Hematopoietic multipotent progenitor cell treated with erythropoietin and hydrocortisone succinate and interleukin-3 and kit ligand, for 15 days (in vitro differentiated cells): ENCODE measurements around the gene HMGXB4.
A peak's percentile ranks its signal among the peaks of the same experiment; 100 is the strongest.
"Not testable (repeated sequence)": the region's sequence is repeated elsewhere in the genome, so short reads cannot be mapped to it uniquely, and the experiment has no call there.

Experiments
- DNase-seq: peaks from one replicate; pipeline ENCODE4 v3.0.0-alpha.2; 2015; ENCODE audit warnings: low spot score

HMGXB4 gene

GRCh38 chr22:35257321-35258190 is at the start of gene HMGXB4:
TSS of gene HMGXB4 (plus strand) at chr22:35257493. CDS start at chr22:35262391, 4,898 bp downstream.
- peak; percentile 89 for DNase-seq

GRCh38 chr22:35208003-35208402 is 49.3 kb upstream of the HMGXB4 start:
- no peak for DNase-seq

GRCh38 chr22:35209203-35209602 is 48.1 kb upstream of the HMGXB4 start:
- DNase-seq, result peak; percentile 9

GRCh38 chr22:35212009-35212408 is 45.3 kb upstream of the HMGXB4 start:
- peak; percentile 18 for DNase-seq

- DNase-seq, result no peak
Observed at GRCh38 chr22:35212996-35213395, 44.3 kb upstream of the HMGXB4 start.

GRCh38 chr22:35214968-35215367 is 42.3 kb upstream of the HMGXB4 start:
- DNase-seq, result no peak

- DNase-seq, result peak; percentile 6
Observed at GRCh38 chr22:35215993-35216392, 41.3 kb upstream of the HMGXB4 start.

GRCh38 chr22:35217527-35217926 is 39.8 kb upstream of the HMGXB4 start:
- DNase-seq, result no peak

- no peak for DNase-seq
Observed at GRCh38 chr22:35218079-35218478, 39.2 kb upstream of the HMGXB4 start.

GRCh38 chr22:35219012-35219411 is 38.3 kb upstream of the HMGXB4 start:
- DNase-seq, result no peak

- DNase-seq, result no peak
Observed at GRCh38 chr22:35220221-35220620, 37.1 kb upstream of the HMGXB4 start.

- DNase-seq, result no peak
Observed at GRCh38 chr22:35225010-35225409, 32.3 kb upstream of the HMGXB4 start.

GRCh38 chr22:35226958-35227647 is 30.2 kb upstream of the HMGXB4 start:
- no peak for DNase-seq

- DNase-seq, result no peak
Observed at GRCh38 chr22:35229865-35230264, 27.4 kb upstream of the HMGXB4 start.

- no peak for DNase-seq
Observed at GRCh38 chr22:35230417-35230816, 26.9 kb upstream of the HMGXB4 start.

- DNase-seq, result no peak
Observed at GRCh38 chr22:35230839-35231584, 26.3 kb upstream of the HMGXB4 start.

GRCh38 chr22:35231585-35232084 is 25.7 kb upstream of the HMGXB4 start:
- peak; percentile 80 for DNase-seq

GRCh38 chr22:35238749-35239148 is 18.5 kb upstream of the HMGXB4 start:
- DNase-seq, result not testable (repeated sequence)

- not testable (repeated sequence) for DNase-seq
Observed at GRCh38 chr22:35244507-35244906, 12.8 kb upstream of the HMGXB4 start.

- no peak for DNase-seq
Observed at GRCh38 chr22:35250156-35250555, 7.1 kb upstream of the HMGXB4 start.

- DNase-seq, result no peak
Observed at GRCh38 chr22:35253946-35254345, 3.3 kb upstream of the HMGXB4 start.

- DNase-seq, result no peak
Observed at GRCh38 chr22:35257002-35257320, 332 bp upstream of the HMGXB4 start.
